SK-N-SH treated with all-trans-retinoic acid at 6 μM for 48 hours (cell line): Measurements from ENCODE around the gene CLCN4.

Source experiments
- ATAC-seq: fragments of 200-7000 bp; cut with Tn5 transposase; 3 replicates; pipeline ENCODE4 v1.9.1; 2020; ENCODE audit warnings: mild to moderate bottlenecking, moderate library complexity
- ARNTL ChIP-seq: fragments of 450-650 bp; formaldehyde crosslinking; IDR thresholded peaks from 2 replicates; pipeline ENCODE4 v1.5.0; 2020; ENCODE audit warnings: low read depth, mild to moderate bottlenecking, moderate library complexity, borderline replicate concordance
- BACH2 ChIP-seq: fragments of 250-450 bp; sonication (Bioruptor Pico); IDR thresholded peaks from 2 replicates; pipeline ENCODE4 v1.9.0; 2021; ENCODE audit warnings: mild to moderate bottlenecking, borderline replicate concordance
- CREB5 ChIP-seq: fragments of 250-450 bp; sonication (Bioruptor Pico); IDR thresholded peaks from 2 replicates; pipeline ENCODE4 v1.5.1; 2020; ENCODE audit warnings: low read depth, mild to moderate bottlenecking, moderate library complexity
- GLIS3 ChIP-seq: fragments of 250-450 bp; sonication (Bioruptor Pico); IDR thresholded peaks from 2 replicates; pipeline ENCODE4 v1.5.0; 2020; ENCODE audit warnings: mild to moderate bottlenecking, moderate library complexity
- ISL1 ChIP-seq: fragments of 250-450 bp; sonication (Bioruptor Pico); IDR thresholded peaks from 2 replicates; pipeline ENCODE4 v2.1.2; 2022; ENCODE audit warnings: mild to moderate bottlenecking, moderate library complexity
- OSR1 ChIP-seq: fragments of 250-450 bp; sonication (Bioruptor Pico); IDR thresholded peaks from 2 replicates; pipeline ENCODE4 v1.8.0; 2022; ENCODE audit warnings: moderate library complexity, mild to moderate bottlenecking, inconsistent platforms
- RARB ChIP-seq: fragments of 250-450 bp; sonication (Bioruptor Pico); IDR thresholded peaks from 2 replicates; pipeline ENCODE4 v1.8.0; 2021; ENCODE audit warnings: mild to moderate bottlenecking, moderate library complexity
- SNAI2 ChIP-seq: fragments of 250-450 bp; sonication (Bioruptor Pico); IDR thresholded peaks from 2 replicates; pipeline ENCODE4 v1.5.0; 2020; ENCODE audit warnings: mild to moderate bottlenecking, moderate library complexity
- TCF4 ChIP-seq: fragments of 250-450 bp; sonication (Bioruptor Pico); IDR thresholded peaks from 2 replicates; pipeline ENCODE4 v1.8.0; 2021; ENCODE audit warnings: mild to moderate bottlenecking, moderate library complexity, borderline replicate concordance
- TOX ChIP-seq: fragments of 250-450 bp; sonication (Bioruptor Pico); IDR thresholded peaks from 2 replicates; pipeline ENCODE4 v1.8.0; 2021; ENCODE audit warnings: mild to moderate bottlenecking, moderate library complexity, borderline replicate concordance
- ZC3H10 ChIP-seq: fragments of 250-450 bp; sonication (Bioruptor Pico); IDR thresholded peaks from 2 replicates; pipeline ENCODE4 v1.5.1; 2021; ENCODE audit warnings: mild to moderate bottlenecking, moderate library complexity
- ZFP3 ChIP-seq: fragments of 250-450 bp; sonication (Bioruptor Pico); IDR thresholded peaks from 2 replicates; pipeline ENCODE4 v1.5.0; 2020; ENCODE audit warnings: mild to moderate bottlenecking, moderate library complexity
- ZFP30 ChIP-seq: fragments of 450-650 bp; formaldehyde crosslinking; IDR thresholded peaks from 2 replicates; pipeline ENCODE4 v1.5.0; 2022; ENCODE audit warnings: mild to moderate bottlenecking, moderate library complexity
- ZNF565 ChIP-seq: fragments of 450-650 bp; formaldehyde crosslinking; conservative IDR thresholded peaks from 2 replicates; pipeline ENCODE4 v1.5.0; 2020; ENCODE audit warnings: low read depth, mild to moderate bottlenecking, moderate library complexity
- ZNF70 ChIP-seq: fragments of 450-650 bp; formaldehyde crosslinking; IDR thresholded peaks from 2 replicates; pipeline ENCODE4 v1.5.0; 2020; ENCODE audit warnings: mild to moderate bottlenecking, moderate library complexity
- ZNF8 ChIP-seq: fragments of 450-650 bp; formaldehyde crosslinking; IDR thresholded peaks from 2 replicates; pipeline ENCODE4 v1.5.0; 2020; ENCODE audit warnings: mild to moderate bottlenecking, moderate library complexity
- TF ChIP-seq, protein P1 (sequence below): fragments of 250-450 bp; sonication (Bioruptor Pico); IDR thresholded peaks from 2 replicates; pipeline ENCODE4 v1.5.0; 2020; ENCODE audit warnings: mild to moderate bottlenecking, moderate library complexity
- TF ChIP-seq, protein P2 (sequence below): fragments of 250-450 bp; sonication (Bioruptor Pico); IDR thresholded peaks from 2 replicates; pipeline ENCODE4 v1.5.1; 2021; ENCODE audit warnings: mild to moderate bottlenecking, moderate library complexity
- TF ChIP-seq, protein P3 (sequence below): fragments of 250-450 bp; sonication (Bioruptor Pico); IDR thresholded peaks from 2 replicates; pipeline ENCODE4 v1.8.0; 2021; ENCODE audit warnings: low read depth, mild to moderate bottlenecking, moderate library complexity, borderline replicate concordance

Gene CLCN4

DNA sequence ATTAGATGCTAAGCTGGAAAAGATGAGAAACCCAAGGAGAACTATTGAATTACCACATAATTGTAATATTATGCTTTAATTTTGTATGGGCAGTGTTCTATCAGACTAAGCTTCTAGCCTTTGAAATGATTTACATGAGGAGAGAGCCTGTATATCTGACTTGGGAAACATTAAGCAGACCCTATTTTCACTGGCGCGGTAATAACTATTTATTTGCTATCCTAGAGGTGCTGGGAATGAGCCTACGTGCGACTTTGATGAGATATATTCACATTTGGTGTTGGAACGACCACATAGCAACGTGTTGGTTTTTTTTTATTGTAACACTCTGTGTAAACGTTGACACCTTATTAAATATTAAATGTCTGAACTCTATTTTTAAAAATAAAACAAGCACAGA lies 80.5 kb downstream of the CLCN4 start:
- TF ChIP-seq OSR1 (CRISPR knock-in tag) (no peak), ZC3H10 (no peak), ZFP3 (CRISPR knock-in tag) (no peak), ARNTL (no peak)
- TF ChIP-seq, all 23 proteins: peak for 0
- no peak for ATAC-seq

- TF ChIP-seq ZFP3 (CRISPR knock-in tag) (no peak), RARB (CRISPR knock-in tag) (no peak), ZNF70 (no peak), TOX (no peak), TCF4 (CRISPR knock-in tag) (no peak), ZFP30 (CRISPR knock-in tag) (no peak), ZC3H10 (no peak), CREB5 (CRISPR knock-in tag) (no peak), BACH2 (CRISPR knock-in tag) (no peak), ISL1 (no peak), SNAI2 (CRISPR knock-in tag) (no peak), ZNF565 (no peak)
- TF ChIP-seq, protein P1, sequence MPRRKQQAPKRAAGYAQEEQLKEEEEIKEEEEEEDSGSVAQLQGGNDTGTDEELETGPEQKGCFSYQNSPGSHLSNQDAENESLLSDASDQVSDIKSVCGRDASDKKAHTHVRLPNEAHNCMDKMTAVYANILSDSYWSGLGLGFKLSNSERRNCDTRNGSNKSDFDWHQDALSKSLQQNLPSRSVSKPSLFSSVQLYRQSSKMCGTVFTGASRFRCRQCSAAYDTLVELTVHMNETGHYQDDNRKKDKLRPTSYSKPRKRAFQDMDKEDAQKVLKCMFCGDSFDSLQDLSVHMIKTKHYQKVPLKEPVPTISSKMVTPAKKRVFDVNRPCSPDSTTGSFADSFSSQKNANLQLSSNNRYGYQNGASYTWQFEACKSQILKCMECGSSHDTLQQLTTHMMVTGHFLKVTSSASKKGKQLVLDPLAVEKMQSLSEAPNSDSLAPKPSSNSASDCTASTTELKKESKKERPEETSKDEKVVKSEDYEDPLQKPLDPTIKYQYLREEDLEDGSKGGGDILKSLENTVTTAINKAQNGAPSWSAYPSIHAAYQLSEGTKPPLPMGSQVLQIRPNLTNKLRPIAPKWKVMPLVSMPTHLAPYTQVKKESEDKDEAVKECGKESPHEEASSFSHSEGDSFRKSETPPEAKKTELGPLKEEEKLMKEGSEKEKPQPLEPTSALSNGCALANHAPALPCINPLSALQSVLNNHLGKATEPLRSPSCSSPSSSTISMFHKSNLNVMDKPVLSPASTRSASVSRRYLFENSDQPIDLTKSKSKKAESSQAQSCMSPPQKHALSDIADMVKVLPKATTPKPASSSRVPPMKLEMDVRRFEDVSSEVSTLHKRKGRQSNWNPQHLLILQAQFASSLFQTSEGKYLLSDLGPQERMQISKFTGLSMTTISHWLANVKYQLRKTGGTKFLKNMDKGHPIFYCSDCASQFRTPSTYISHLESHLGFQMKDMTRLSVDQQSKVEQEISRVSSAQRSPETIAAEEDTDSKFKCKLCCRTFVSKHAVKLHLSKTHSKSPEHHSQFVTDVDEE (CRISPR knock-in tag): no peak
- ATAC-seq: peak; percentile 79
Observed at GRCh38 chrX:10239611-10240064, 82.9 kb downstream of the CLCN4 start.

DNA sequence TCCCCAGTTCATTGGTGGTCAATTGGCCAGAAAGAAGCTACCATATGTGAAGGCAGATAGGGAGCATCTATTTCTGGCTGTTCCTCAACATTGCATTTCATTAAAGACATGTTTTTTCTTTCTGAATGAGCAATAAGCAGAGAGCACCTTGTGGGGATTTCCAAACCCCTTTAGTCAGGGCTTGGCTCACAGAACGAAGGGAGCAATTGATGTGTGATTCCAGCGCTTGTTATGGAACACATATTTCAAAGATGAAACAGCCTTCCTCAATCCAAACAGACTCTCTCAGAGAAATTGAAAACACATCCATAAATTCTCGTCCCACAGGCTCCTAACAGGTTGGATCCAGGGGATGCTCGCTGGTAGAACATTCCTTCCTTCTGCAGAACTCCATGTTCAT lies 84.1 kb downstream of the CLCN4 start:
- TF ChIP-seq ZFP3 (CRISPR knock-in tag) (no peak), CREB5 (CRISPR knock-in tag) (no peak), ZNF70 (no peak), ZNF8 (CRISPR knock-in tag) (no peak), RARB (CRISPR knock-in tag) (no peak), BACH2 (CRISPR knock-in tag) (no peak), GLIS3 (CRISPR knock-in tag) (no peak), ZC3H10 (no peak)
- TF ChIP-seq, protein P1 (CRISPR knock-in tag): no peak
- TF ChIP-seq, protein P2, sequence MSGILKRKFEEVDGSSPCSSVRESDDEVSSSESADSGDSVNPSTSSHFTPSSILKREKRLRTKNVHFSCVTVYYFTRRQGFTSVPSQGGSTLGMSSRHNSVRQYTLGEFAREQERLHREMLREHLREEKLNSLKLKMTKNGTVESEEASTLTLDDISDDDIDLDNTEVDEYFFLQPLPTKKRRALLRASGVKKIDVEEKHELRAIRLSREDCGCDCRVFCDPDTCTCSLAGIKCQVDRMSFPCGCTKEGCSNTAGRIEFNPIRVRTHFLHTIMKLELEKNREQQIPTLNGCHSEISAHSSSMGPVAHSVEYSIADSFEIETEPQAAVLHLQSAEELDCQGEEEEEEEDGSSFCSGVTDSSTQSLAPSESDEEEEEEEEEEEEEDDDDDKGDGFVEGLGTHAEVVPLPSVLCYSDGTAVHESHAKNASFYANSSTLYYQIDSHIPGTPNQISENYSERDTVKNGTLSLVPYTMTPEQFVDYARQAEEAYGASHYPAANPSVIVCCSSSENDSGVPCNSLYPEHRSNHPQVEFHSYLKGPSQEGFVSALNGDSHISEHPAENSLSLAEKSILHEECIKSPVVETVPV (CRISPR knock-in tag): no peak
- TF ChIP-seq, protein P3, sequence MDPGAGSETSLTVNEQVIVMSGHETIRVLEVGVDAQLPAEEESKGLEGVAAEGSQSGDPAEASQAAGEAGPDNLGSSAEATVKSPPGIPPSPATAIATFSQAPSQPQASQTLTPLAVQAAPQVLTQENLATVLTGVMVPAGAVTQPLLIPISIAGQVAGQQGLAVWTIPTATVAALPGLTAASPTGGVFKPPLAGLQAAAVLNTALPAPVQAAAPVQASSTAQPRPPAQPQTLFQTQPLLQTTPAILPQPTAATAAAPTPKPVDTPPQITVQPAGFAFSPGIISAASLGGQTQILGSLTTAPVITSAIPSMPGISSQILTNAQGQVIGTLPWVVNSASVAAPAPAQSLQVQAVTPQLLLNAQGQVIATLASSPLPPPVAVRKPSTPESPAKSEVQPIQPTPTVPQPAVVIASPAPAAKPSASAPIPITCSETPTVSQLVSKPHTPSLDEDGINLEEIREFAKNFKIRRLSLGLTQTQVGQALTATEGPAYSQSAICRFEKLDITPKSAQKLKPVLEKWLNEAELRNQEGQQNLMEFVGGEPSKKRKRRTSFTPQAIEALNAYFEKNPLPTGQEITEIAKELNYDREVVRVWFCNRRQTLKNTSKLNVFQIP (CRISPR knock-in tag): no peak

More for the DNA sequence above, 84.1 kb downstream of the CLCN4 start:
- peak; percentile 64 for ATAC-seq
